Activated CD4-positive, alpha-beta T cell treated with anti-CD3 and anti-CD28 coated beads, Interleukin-2, amount 10 ng/mL, durations not matched to agents 7 days and 5 days (primary cell): ENCODE results near the gene IGLL5. TPM values are rescaled to one million over a fixed set of nuclear protein-coding genes. Genes with fewer than 3 reads are reported as not detected.

Source experiments
- CTCF ChIA-PET: fragments of 350-600 bp; sonication (Branson Sonifier 250); formaldehyde crosslinking; loops from one replicate; lab custom pipeline; 2021; ENCODE audit warnings: antibody characterized with exemption; lab: Charles Lee
- POLR2A ChIA-PET: fragments of 350-600 bp; sonication (Branson Sonifier 250); formaldehyde crosslinking; loops from one replicate; lab custom pipeline; 2021; ENCODE audit warnings: antibody characterized with exemption; lab: Charles Lee
- DNase-seq: peaks from one replicate; pipeline ENCODE4 v3.0.0-alpha.2; 2020
- H3K27ac Mint-ChIP-seq: one replicate; pipeline ENCODE4 v1.8.0; 2021; ENCODE audit warnings: mild to moderate bottlenecking, moderate library complexity, mixed read lengths
- H3K27me3 Mint-ChIP-seq: one replicate; pipeline ENCODE4 v1.8.0; 2021; ENCODE audit warnings: mixed read lengths
- H3K36me3 Mint-ChIP-seq: one replicate; pipeline ENCODE4 v1.8.0; 2021; ENCODE audit warnings: low read depth, mixed read lengths
- H3K4me1 Mint-ChIP-seq: one replicate; pipeline ENCODE4 v1.8.0; 2021; ENCODE audit warnings: mixed read lengths
- H3K4me3 Mint-ChIP-seq: one replicate; pipeline ENCODE4 v1.8.0; 2021; ENCODE audit warnings: mild to moderate bottlenecking, moderate library complexity, mixed read lengths
- H3K9me3 Mint-ChIP-seq: one replicate; pipeline ENCODE4 v1.8.0; 2021; ENCODE audit warnings: mixed read lengths
- total RNA-seq, 2 experiments: library from RNA; stranded (reverse); gene quantifications; one replicate each; pipeline ENCODE4 v1.2.3, GENCODE V29; 2021

Gene IGLL5
- total RNA-seq, 2 experiments from 2014 or later = not detected

GRCh38 chr22:22853713-22854112 lies 33.9 kb upstream of the IGLL5 start:
- no peak for DNase-seq
- CTCF ChIA-PET = no interaction called here
- Mint-ChIP-seq H3K27ac (no peak overlapping the region), H3K4me1 (no peaks in the 10 kb centered on the region), H3K4me3 (no peak overlapping the region), H3K36me3 (no peaks in the 10 kb centered on the region), H3K27me3 (peaks cover 21% of the 10 kb centered on the region), H3K9me3 (no peaks in the 10 kb centered on the region)
- POLR2A ChIA-PET = no interaction called here

GRCh38 chr22:22854466-22854865 lies 33.1 kb upstream of the IGLL5 start:
- CTCF ChIA-PET = no interaction called here

GRCh38 chr22:22855085-22855484 lies 32.5 kb upstream of the IGLL5 start:
- DNase-seq = no peak
- H3K4me3 Mint-ChIP-seq = no peak overlapping the region
- ChIA-PET CTCF (interaction anchor here (0.7 to 1.4 kb wide), 7 partner anchors 11 to 100 kb away, joined by 3 to 10 read pairs (median 4); no protein-coding TSS in a partner anchor), POLR2A (no interaction called here)
- no peaks in the 10 kb centered on the region for H3K4me1 Mint-ChIP-seq
- H3K27ac Mint-ChIP-seq = peak overlapping the region; percentile 43
- H3K9me3 Mint-ChIP-seq = no peaks in the 10 kb centered on the region
- peaks cover 34% of the 10 kb centered on the region for H3K27me3 Mint-ChIP-seq
- H3K36me3 Mint-ChIP-seq = no peaks in the 10 kb centered on the region

More at GRCh38 chr22:22854466-22854865, 33.1 kb upstream of the IGLL5 start:
- Mint-ChIP-seq H3K4me1 (no peaks in the 10 kb centered on the region), H3K9me3 (no peaks in the 10 kb centered on the region), H3K4me3 (no peak overlapping the region), H3K36me3 (no peaks in the 10 kb centered on the region), H3K27ac (no peak overlapping the region), H3K27me3 (peaks cover 28% of the 10 kb centered on the region)
- no peak for DNase-seq
- POLR2A ChIA-PET = no interaction called here

- peak; percentile 30 for DNase-seq
- POLR2A ChIA-PET = no interaction called here
- peaks cover 39% of the 10 kb centered on the region for H3K27me3 Mint-ChIP-seq
- H3K36me3 Mint-ChIP-seq = no peaks in the 10 kb centered on the region
- no peaks in the 10 kb centered on the region for H3K9me3 Mint-ChIP-seq
- peak overlapping the region; percentile 43 for H3K27ac Mint-ChIP-seq
- CTCF ChIA-PET = interaction anchor here (0.7 to 1.4 kb wide), 7 partner anchors 11 to 99 kb away, joined by 3 to 10 read pairs (median 4); no protein-coding TSS in a partner anchor
- no peak overlapping the region for H3K4me3 Mint-ChIP-seq
- H3K4me1 Mint-ChIP-seq = no peaks in the 10 kb centered on the region
Measured at GRCh38 chr22:22855617-22856308, 31.9 kb upstream of the IGLL5 start.

GRCh38 chr22:22856364-22856763 lies 31.3 kb upstream of the IGLL5 start:
- Mint-ChIP-seq H3K4me3 (no peak overlapping the region), H3K27ac (peak overlapping the region; percentile 48), H3K36me3 (no peaks in the 10 kb centered on the region), H3K4me1 (no peaks in the 10 kb centered on the region), H3K27me3 (peaks cover 44% of the 10 kb centered on the region), H3K9me3 (no peaks in the 10 kb centered on the region)
- DNase-seq = no peak
- POLR2A ChIA-PET = no interaction called here
- CTCF ChIA-PET = interaction anchor here (1.3 to 1.4 kb wide), 4 partner anchors 10 to 98 kb away, joined by 3 to 10 read pairs (median 4); no protein-coding TSS in a partner anchor

GRCh38 chr22:22856885-22857606 lies 30.6 kb upstream of the IGLL5 start:
- Mint-ChIP-seq H3K9me3 (no peaks in the 10 kb centered on the region), H3K4me3 (no peak overlapping the region), H3K27ac (peak overlapping the region; percentile 48), H3K27me3 (peaks cover 50% of the 10 kb centered on the region), H3K36me3 (no peaks in the 10 kb centered on the region), H3K4me1 (no peaks in the 10 kb centered on the region)
- CTCF ChIA-PET = interaction anchor here (1.0 to 2.8 kb wide), 2 partner anchors 10 to 27 kb away, joined by 4 to 8 read pairs; no protein-coding TSS in a partner anchor
- POLR2A ChIA-PET = no interaction called here
- DNase-seq = no peak

GRCh38 chr22:22857607-22858558 lies 29.7 kb upstream of the IGLL5 start:
- no peak for DNase-seq
- Mint-ChIP-seq H3K36me3 (no peaks in the 10 kb centered on the region), H3K4me1 (no peaks in the 10 kb centered on the region), H3K27me3 (peaks cover 44% of the 10 kb centered on the region), H3K27ac (no peak overlapping the region), H3K4me3 (no peak overlapping the region), H3K9me3 (no peaks in the 10 kb centered on the region)
- POLR2A ChIA-PET = no interaction called here
- CTCF ChIA-PET = interaction anchor here (1.0 to 2.8 kb wide), 3 partner anchors 9 to 27 kb away, joined by 4 to 8 read pairs (median 6); no protein-coding TSS in a partner anchor

- POLR2A ChIA-PET = no interaction called here
Measured at GRCh38 chr22:22858559-22858937, 29.1 kb upstream of the IGLL5 start.

GRCh38 chr22:22863001-22863400 lies 24.6 kb upstream of the IGLL5 start:
- H3K27ac Mint-ChIP-seq = no peak overlapping the region
- peaks cover 37% of the 10 kb centered on the region for H3K4me1 Mint-ChIP-seq
- CTCF ChIA-PET = interaction anchor here (0.7 to 4.1 kb wide), 2 partner anchors 14 to 95 kb away, joined by 3 to 12 read pairs; no protein-coding TSS in a partner anchor
- H3K4me3 Mint-ChIP-seq = no peak overlapping the region
- POLR2A ChIA-PET = no interaction called here
- H3K36me3 Mint-ChIP-seq = no peaks in the 10 kb centered on the region
- DNase-seq = no peak
- H3K27me3 Mint-ChIP-seq = peaks cover 48% of the 10 kb centered on the region
- peaks cover 5% of the 10 kb centered on the region for H3K9me3 Mint-ChIP-seq

More at GRCh38 chr22:22858559-22858937, 29.1 kb upstream of the IGLL5 start:
- DNase-seq = no peak
- Mint-ChIP-seq H3K36me3 (no peaks in the 10 kb centered on the region), H3K27ac (no peak overlapping the region), H3K9me3 (peaks cover under 1% of the 10 kb centered on the region), H3K4me1 (peaks cover 3% of the 10 kb centered on the region), H3K27me3 (peaks cover 38% of the 10 kb centered on the region), H3K4me3 (no peak overlapping the region)
- CTCF ChIA-PET = interaction anchor here (1.2 to 2.8 kb wide), 2 partner anchors 10 to 26 kb away, joined by 6 to 8 read pairs; no protein-coding TSS in a partner anchor

GRCh38 chr22:22865311-22866072 lies 22.1 kb upstream of the IGLL5 start:
- ChIA-PET CTCF (interaction anchor here (1.0 to 1.5 kb wide), 3 partner anchors 10 to 37 kb away, joined by 3 to 4 read pairs (median 3); no protein-coding TSS in a partner anchor), POLR2A (no interaction called here)
- peak; percentile 60 for DNase-seq
- peak overlapping the region; percentile 66 for H3K27ac Mint-ChIP-seq
- H3K9me3 Mint-ChIP-seq = peaks cover 5% of the 10 kb centered on the region
- H3K4me3 Mint-ChIP-seq = no peak overlapping the region
- H3K4me1 Mint-ChIP-seq = peaks cover 37% of the 10 kb centered on the region
- H3K27me3 Mint-ChIP-seq = peaks cover 46% of the 10 kb centered on the region
- H3K36me3 Mint-ChIP-seq = no peaks in the 10 kb centered on the region

- Mint-ChIP-seq H3K36me3 (no peaks in the 10 kb centered on the region), H3K27me3 (peaks cover 44% of the 10 kb centered on the region), H3K9me3 (peaks cover 5% of the 10 kb centered on the region), H3K4me1 (peaks cover 37% of the 10 kb centered on the region), H3K27ac (no peak overlapping the region), H3K4me3 (no peak overlapping the region)
- DNase-seq = no peak
- ChIA-PET POLR2A (no interaction called here), CTCF (interaction anchor here (1.4 to 1.5 kb wide), 2 partner anchors 11 to 36 kb away, joined by 3 to 4 read pairs; no protein-coding TSS in a partner anchor)
Measured at GRCh38 chr22:22866381-22867111, 21.1 kb upstream of the IGLL5 start.
